ENCODE data around the gene TIMM10B.

The TIMM10B gene

GRCh38 chr11:6469599-6469998, 11.7 kb upstream of the TIMM10B start:
- Histone ChIP-seq H3K36me3 (ENCODE audit: control insufficient read depth in 1 of 2, insufficient read depth in 2 of 2, low read length in 2 of 2) (peaks cover 2 to 4% of the 10 kb centered on the region in 2 donors), H3K4me3 (ENCODE audit: low read depth in 1 of 2, low read length in 2 of 2) (peak overlapping the region; percentile 21 to 26), H3K27me3 (ENCODE audit: control insufficient read depth in 1 of 2, insufficient read depth in 2 of 2, low read length in 2 of 2) (no peaks in the 10 kb centered on the region), H3K9ac (ENCODE audit: low read depth in 1 of 2, low read length in 2 of 2) (peak overlapping the region in 1 of 2 donors; percentile 22), H3K27ac (ENCODE audit: low read depth, low read length) (no peak overlapping the region), H3K9me3 (ENCODE audit: control insufficient read depth in 1 of 2, low read length in 2 of 2) (no peaks in the 10 kb centered on the region), H3K4me1 (ENCODE audit: control insufficient read depth in 1 of 2, insufficient read depth in 2 of 2, low read length in 2 of 2) (peaks cover 41 to 46% of the 10 kb centered on the region in 2 donors)

DNA sequence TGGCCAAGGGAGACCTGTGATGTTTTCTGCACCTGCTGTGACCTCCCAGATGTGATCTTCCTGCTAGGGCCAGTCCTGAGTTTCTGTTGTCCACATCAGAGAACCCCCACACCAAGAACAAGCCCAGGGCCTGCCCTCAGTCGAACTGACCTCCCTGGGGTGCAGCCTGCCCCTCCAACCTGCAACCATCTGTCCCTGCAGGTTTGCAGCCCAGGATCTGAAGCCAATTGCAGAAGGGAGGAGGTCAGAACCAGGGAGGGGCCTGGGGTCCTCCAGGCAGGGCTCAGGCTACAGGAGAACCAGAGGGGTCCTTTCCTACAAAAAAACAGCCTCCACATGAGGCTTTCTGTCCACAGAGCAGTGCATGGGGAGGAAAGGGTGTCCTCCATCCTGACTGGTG, 8.4 kb upstream of the TIMM10B start:
- Histone ChIP-seq H3K9ac (ENCODE audit: low read depth in 1 of 2, low read length in 2 of 2) (peak overlapping the region; percentile 22 to 79), H3K27me3 (ENCODE audit: control insufficient read depth in 1 of 2, insufficient read depth in 2 of 2, low read length in 2 of 2) (no peaks in the 10 kb centered on the region), H3K36me3 (ENCODE audit: control insufficient read depth in 1 of 2, insufficient read depth in 2 of 2, low read length in 2 of 2) (peaks cover 11 to 15% of the 10 kb centered on the region in 2 donors), H3K4me3 (ENCODE audit: low read depth in 1 of 2, low read length in 2 of 2) (peak overlapping the region; percentile 61 to 86), H3K27ac (ENCODE audit: low read depth, low read length) (no peak overlapping the region), H3K9me3 (ENCODE audit: control insufficient read depth in 1 of 2, low read length in 2 of 2) (no peaks in the 10 kb centered on the region), H3K4me1 (ENCODE audit: control insufficient read depth in 1 of 2, insufficient read depth in 2 of 2, low read length in 2 of 2) (peaks cover 56 to 63% of the 10 kb centered on the region in 2 donors)

DNA sequence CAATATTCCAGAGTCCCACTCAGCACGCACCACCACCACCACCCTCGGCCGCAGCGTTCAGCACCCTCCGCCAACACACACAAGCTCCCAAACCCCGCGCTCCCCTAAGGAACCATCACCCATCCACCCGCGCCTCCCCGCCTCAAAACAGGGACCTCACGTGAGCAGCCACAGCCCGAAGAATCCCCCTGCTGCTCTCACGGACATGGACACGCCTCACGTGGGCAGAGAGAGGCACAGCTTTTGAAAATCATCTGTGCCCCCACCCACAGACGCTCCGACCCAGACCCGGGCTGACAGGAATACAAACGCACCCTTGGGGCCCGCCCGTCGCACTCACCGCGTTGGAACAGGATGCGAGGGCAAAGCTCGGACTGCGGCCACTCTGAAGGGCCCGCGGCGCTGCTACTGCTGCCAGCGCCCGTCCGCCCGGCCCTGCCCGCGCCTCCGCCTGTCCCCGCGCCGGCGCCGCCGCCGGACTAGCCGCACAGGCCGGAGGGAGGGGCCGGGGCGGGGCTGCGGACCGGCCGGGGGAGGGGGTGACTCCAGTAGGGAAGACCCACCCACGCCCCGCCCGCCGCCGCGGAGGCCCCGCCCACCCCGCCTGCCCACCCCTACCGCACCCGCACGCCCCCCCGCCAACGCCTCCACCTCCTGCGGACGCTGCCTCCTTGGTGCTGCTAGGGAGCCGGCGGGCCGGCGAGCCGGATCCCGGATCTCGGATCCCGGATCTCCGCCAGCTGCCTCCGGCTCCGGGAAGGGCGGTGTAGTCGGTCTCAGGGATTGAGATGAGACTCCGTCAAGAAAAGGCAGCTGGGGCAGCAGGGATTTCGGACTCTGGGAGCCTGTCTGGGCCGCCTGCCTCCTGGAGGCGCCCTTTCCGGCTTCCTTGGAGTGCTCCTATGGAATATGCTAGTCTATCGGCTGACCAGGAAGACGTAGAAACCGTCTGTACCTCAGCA, 7.6 kb upstream of the TIMM10B start, which contains the start of gene TRIM3:
TSS of gene TRIM3 (minus strand) at position 491 of the 962 bp plus-strand sequence. CDS start 8,246 bp downstream, outside the sequence.
- Histone ChIP-seq H3K9me3 (ENCODE audit: control insufficient read depth in 1 of 2, low read length in 2 of 2) (no peaks in the 10 kb centered on the region), H3K4me1 (ENCODE audit: control insufficient read depth in 1 of 2, insufficient read depth in 2 of 2, low read length in 2 of 2) (peaks cover 52 to 59% of the 10 kb centered on the region in 2 donors), H3K27me3 (ENCODE audit: control insufficient read depth in 1 of 2, insufficient read depth in 2 of 2, low read length in 2 of 2) (no peaks in the 10 kb centered on the region), H3K4me3 (ENCODE audit: low read depth in 1 of 2, low read length in 2 of 2) (peak within 1 kb of the TSS; percentile 81 to 86), H3K27ac (ENCODE audit: low read depth, low read length) (peak within 1 kb of the TSS; percentile 90), H3K9ac (ENCODE audit: low read depth in 1 of 2, low read length in 2 of 2) (peak within 1 kb of the TSS; percentile 87 to 88), H3K36me3 (ENCODE audit: control insufficient read depth in 1 of 2, insufficient read depth in 2 of 2, low read length in 2 of 2) (peaks cover 18 to 23% of the 10 kb centered on the region in 2 donors)

GRCh38 chr11:6474413-6474792, 6.9 kb upstream of the TIMM10B start:
- Histone ChIP-seq H3K4me1 (ENCODE audit: control insufficient read depth in 1 of 2, insufficient read depth in 2 of 2, low read length in 2 of 2) (peaks cover 45 to 53% of the 10 kb centered on the region in 2 donors), H3K27ac (ENCODE audit: low read depth, low read length) (peak overlapping the region; percentile 90), H3K36me3 (ENCODE audit: control insufficient read depth in 1 of 2, insufficient read depth in 2 of 2, low read length in 2 of 2) (peaks cover 20 to 29% of the 10 kb centered on the region in 2 donors), H3K9ac (ENCODE audit: low read depth in 1 of 2, low read length in 2 of 2) (peak overlapping the region; percentile 61 to 87), H3K9me3 (ENCODE audit: control insufficient read depth in 1 of 2, low read length in 2 of 2) (no peaks in the 10 kb centered on the region), H3K4me3 (ENCODE audit: low read depth in 1 of 2, low read length in 2 of 2) (peak overlapping the region; percentile 55 to 78), H3K27me3 (ENCODE audit: control insufficient read depth in 1 of 2, insufficient read depth in 2 of 2, low read length in 2 of 2) (no peaks in the 10 kb centered on the region)

GRCh38 chr11:6474806-6475500, 6.3 kb upstream of the TIMM10B start:
- Histone ChIP-seq H3K27me3 (ENCODE audit: control insufficient read depth in 1 of 2, insufficient read depth in 2 of 2, low read length in 2 of 2) (no peaks in the 10 kb centered on the region), H3K9ac (ENCODE audit: low read depth in 1 of 2, low read length in 2 of 2) (peak overlapping the region; percentile 48 to 61), H3K27ac (ENCODE audit: low read depth, low read length) (peak overlapping the region; percentile 90), H3K4me3 (ENCODE audit: low read depth in 1 of 2, low read length in 2 of 2) (peak overlapping the region; percentile 1 to 55), H3K9me3 (ENCODE audit: control insufficient read depth in 1 of 2, low read length in 2 of 2) (no peaks in the 10 kb centered on the region), H3K4me1 (ENCODE audit: control insufficient read depth in 1 of 2, insufficient read depth in 2 of 2, low read length in 2 of 2) (peaks cover 43 to 52% of the 10 kb centered on the region in 2 donors), H3K36me3 (ENCODE audit: control insufficient read depth in 1 of 2, insufficient read depth in 2 of 2, low read length in 2 of 2) (peaks cover 20 to 33% of the 10 kb centered on the region in 2 donors)

- Histone ChIP-seq H3K4me3 (ENCODE audit: low read depth in 1 of 2, low read length in 2 of 2) (no peak overlapping the region), H3K9me3 (ENCODE audit: control insufficient read depth in 1 of 2, low read length in 2 of 2) (no peaks in the 10 kb centered on the region), H3K27me3 (ENCODE audit: control insufficient read depth in 1 of 2, insufficient read depth in 2 of 2, low read length in 2 of 2) (no peaks in the 10 kb centered on the region), H3K36me3 (ENCODE audit: control insufficient read depth in 1 of 2, insufficient read depth in 2 of 2, low read length in 2 of 2) (peaks cover 20 to 33% of the 10 kb centered on the region in 2 donors), H3K9ac (ENCODE audit: low read depth in 1 of 2, low read length in 2 of 2) (no peak overlapping the region), H3K27ac (ENCODE audit: low read depth, low read length) (peak overlapping the region; percentile 30), H3K4me1 (ENCODE audit: control insufficient read depth in 1 of 2, insufficient read depth in 2 of 2, low read length in 2 of 2) (peaks cover 42 to 51% of the 10 kb centered on the region in 2 donors)
Observed at GRCh38 chr11:6475936-6476335, 5.4 kb upstream of the TIMM10B start.

GRCh38 chr11:6476571-6476970, 4.7 kb upstream of the TIMM10B start:
- H3K27ac ChIP-seq (ENCODE audit: low read depth, low read length), result no peak overlapping the region
- H3K36me3 ChIP-seq (ENCODE audit: control insufficient read depth in 1 of 2, insufficient read depth in 2 of 2, low read length in 2 of 2), result peaks cover 20 to 33% of the 10 kb centered on the region in 2 donors

GRCh38 chr11:6480299-6480914, 894 bp upstream of the TIMM10B start:
- H3K9me3 ChIP-seq (ENCODE audit: control insufficient read depth in 1 of 2, low read length in 2 of 2), result no peaks in the 10 kb centered on the region
- peak overlapping the region; percentile 92 for H3K27ac ChIP-seq (ENCODE audit: low read depth, low read length)
- H3K9ac ChIP-seq (ENCODE audit: low read depth in 1 of 2, low read length in 2 of 2), result peak overlapping the region; percentile 97 to 99
- H3K4me1 ChIP-seq (ENCODE audit: control insufficient read depth in 1 of 2, insufficient read depth in 2 of 2, low read length in 2 of 2), result peaks cover 28 to 44% of the 10 kb centered on the region in 2 donors
- H3K36me3 ChIP-seq (ENCODE audit: control insufficient read depth in 1 of 2, insufficient read depth in 2 of 2, low read length in 2 of 2), result peaks cover 31 to 55% of the 10 kb centered on the region in 2 donors
- peak overlapping the region; percentile 96 to 99 for H3K4me3 ChIP-seq (ENCODE audit: low read depth in 1 of 2, low read length in 2 of 2)
- no peaks in the 10 kb centered on the region for H3K27me3 ChIP-seq (ENCODE audit: control insufficient read depth in 1 of 2, insufficient read depth in 2 of 2, low read length in 2 of 2)

More at GRCh38 chr11:6476571-6476970, 4.7 kb upstream of the TIMM10B start:
- H3K4me1 ChIP-seq (ENCODE audit: control insufficient read depth in 1 of 2, insufficient read depth in 2 of 2, low read length in 2 of 2), result peaks cover 40 to 51% of the 10 kb centered on the region in 2 donors
- H3K4me3 ChIP-seq (ENCODE audit: low read depth in 1 of 2, low read length in 2 of 2), result no peak overlapping the region
- H3K9me3 ChIP-seq (ENCODE audit: control insufficient read depth in 1 of 2, low read length in 2 of 2), result no peaks in the 10 kb centered on the region
- H3K27me3 ChIP-seq (ENCODE audit: control insufficient read depth in 1 of 2, insufficient read depth in 2 of 2, low read length in 2 of 2), result no peaks in the 10 kb centered on the region
- no peak overlapping the region for H3K9ac ChIP-seq (ENCODE audit: low read depth in 1 of 2, low read length in 2 of 2)

DNA sequence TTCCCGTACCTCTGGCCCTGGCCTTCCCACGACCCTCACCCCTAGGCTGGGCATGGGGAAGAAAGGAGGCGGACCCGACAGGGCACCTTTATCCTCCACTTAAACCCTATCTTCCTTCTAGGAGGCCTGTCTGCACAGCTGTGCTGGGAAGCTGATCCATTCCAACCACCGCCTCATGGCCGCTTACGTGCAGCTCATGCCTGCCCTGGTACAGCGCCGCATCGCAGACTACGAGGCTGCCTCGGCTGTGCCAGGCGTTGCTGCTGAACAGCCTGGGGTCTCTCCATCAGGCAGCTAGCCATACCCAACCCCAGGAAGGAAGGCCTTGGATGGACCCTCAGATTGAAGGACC, 599 bp downstream of the TIMM10B start:
- no peaks in the 10 kb centered on the region for H3K9me3 ChIP-seq (ENCODE audit: control insufficient read depth in 1 of 2, low read length in 2 of 2)
- peaks cover 36 to 55% of the 10 kb centered on the region in 2 donors for H3K36me3 ChIP-seq (ENCODE audit: control insufficient read depth in 1 of 2, insufficient read depth in 2 of 2, low read length in 2 of 2)
- peaks cover 33 to 35% of the 10 kb centered on the region in 2 donors for H3K4me1 ChIP-seq (ENCODE audit: control insufficient read depth in 1 of 2, insufficient read depth in 2 of 2, low read length in 2 of 2)
- H3K27ac ChIP-seq (ENCODE audit: low read depth, low read length), result peak overlapping the region; percentile 92
- no peaks in the 10 kb centered on the region for H3K27me3 ChIP-seq (ENCODE audit: control insufficient read depth in 1 of 2, insufficient read depth in 2 of 2, low read length in 2 of 2)
- peak overlapping the region; percentile 96 to 99 for H3K4me3 ChIP-seq (ENCODE audit: low read depth in 1 of 2, low read length in 2 of 2)
- H3K9ac ChIP-seq (ENCODE audit: low read depth in 1 of 2, low read length in 2 of 2), result peak overlapping the region; percentile 97 to 99
